ENCODE results near the gene OR2A25.

The OR2A25 gene

GRCh38 chr7:144085978-144086377 lies 16.4 kb downstream of the OR2A25 start, which contains the start of gene OR2A12:
Gene OR2A12, plus strand, starts transcription at chr7:144086278. Its CDS starts 8,830 bp downstream, at chr7:144095108.
- no peak for DNase-seq

GRCh38 chr7:144086730-144087129 lies 17.1 kb downstream of the OR2A25 start:
- DNase-seq = no peak

- no peak for DNase-seq
These were observed 17.6 kb downstream of the OR2A25 start for GRCh38 chr7:144087230-144087629.

GRCh38 chr7:144090667-144091066 lies 21.1 kb downstream of the OR2A25 start:
- DNase-seq = no peak

- no peak for DNase-seq
These were observed 29.2 kb downstream of the OR2A25 start for GRCh38 chr7:144098776-144099175.

- DNase-seq = no peak
These were observed 31.0 kb downstream of the OR2A25 start for GRCh38 chr7:144100607-144101006.

GRCh38 chr7:144102041-144102440 lies 32.4 kb downstream of the OR2A25 start:
- no peak for DNase-seq

- no peak for DNase-seq
These were observed 35.6 kb downstream of the OR2A25 start for GRCh38 chr7:144105211-144105610.

GRCh38 chr7:144109283-144109682 lies 39.7 kb downstream of the OR2A25 start, which contains the start of gene OR2A2:
Gene OR2A2, plus strand, starts transcription at chr7:144109583. Its CDS starts 0 bp downstream, at chr7:144109583.
- DNase-seq = no peak

- no peak for DNase-seq
These were observed 40.7 kb downstream of the OR2A25 start for GRCh38 chr7:144110272-144110671.

- no peak for DNase-seq
These were observed 44.0 kb downstream of the OR2A25 start for GRCh38 chr7:144113651-144114050.

- DNase-seq = no peak
These were observed 48.7 kb downstream of the OR2A25 start for GRCh38 chr7:144118341-144118740.

GRCh38 chr7:144122876-144123275 lies 53.3 kb downstream of the OR2A25 start, which contains the start of gene OR2A14:
Gene OR2A14, plus strand, starts transcription at chr7:144123176. Its CDS starts 5,937 bp downstream, at chr7:144129113.
- no peak for DNase-seq
